ENCODE data around the gene ADD1.

DNA sequence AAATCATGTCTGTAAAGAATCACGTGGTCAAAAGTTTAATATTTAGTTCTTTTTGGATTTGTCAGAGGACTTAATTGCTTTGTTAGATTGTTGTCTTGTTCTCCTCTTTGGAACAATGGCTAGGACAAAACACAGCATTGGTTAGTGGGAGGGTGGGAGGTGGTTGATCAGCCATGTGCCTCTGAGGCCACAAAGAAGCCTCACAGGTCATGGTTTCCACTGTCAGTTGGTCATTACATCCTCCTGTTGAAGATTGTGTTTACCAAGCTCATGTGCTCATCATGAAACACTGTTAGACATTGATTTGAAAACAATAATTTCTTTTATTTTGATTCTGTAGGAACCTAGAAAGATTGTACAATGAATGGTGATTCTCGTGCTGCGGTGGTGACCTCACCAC is 31.9 kb downstream of the ADD1 start:
- TF ChIP-seq ZNF274 (IDR thresholded peaks at IDR 0.05; ENCODE audit: low read depth, low read length) = no peak
- no peak for TF ChIP-seq YY1 (IDR thresholded peaks at IDR 0.05; ENCODE audit: insufficient read depth, insufficient read length)

Data from NT2/D1 (cell line).